Measurements from ENCODE around the gene NR2F2. TPM values are rescaled to one million over a fixed set of nuclear protein-coding genes. Genes with fewer than 3 reads are reported as not detected.

NR2F2 gene
- total and polyA plus RNA-seq, 2 experiments from 2014 or later = 0.63 to 1.2 TPM

- Histone ChIP-seq H3K9me3 (ENCODE audit: low read depth) (no peaks in the 10 kb centered on the region), H3K27me3 (peaks cover 100% of the 10 kb centered on the region), H3K4me3 (no peak overlapping the region), H3K27ac (no peak overlapping the region), H3K4me1 (ENCODE audit: low read depth) (peaks cover 7% of the 10 kb centered on the region), H3K36me3 (no peaks in the 10 kb centered on the region)
- DNase-seq (ENCODE audit: low read depth in 1 of 2, low spot score in 1 of 2) = no peak
- no peak for TF ChIP-seq CTCF (IDR thresholded peaks at IDR 0.05; ENCODE audit: low read depth, low read length)
These were observed 7.8 kb upstream of the NR2F2 start for GRCh38 chr15:96322536-96323318.

- Histone ChIP-seq H3K36me3 (no peaks in the 10 kb centered on the region), H3K4me3 (no peak overlapping the region), H3K27ac (no peak overlapping the region), H3K9me3 (ENCODE audit: low read depth) (no peaks in the 10 kb centered on the region), H3K27me3 (peaks cover 100% of the 10 kb centered on the region), H3K4me1 (ENCODE audit: low read depth) (peaks cover 7% of the 10 kb centered on the region)
- DNase-seq (ENCODE audit: low read depth in 1 of 2, low spot score in 1 of 2) = no peak
- TF ChIP-seq CTCF (IDR thresholded peaks at IDR 0.05; ENCODE audit: low read depth, low read length) = no peak
These were observed 7.0 kb upstream of the NR2F2 start for GRCh38 chr15:96323319-96324145.

- Histone ChIP-seq H3K27me3 (peaks cover 100% of the 10 kb centered on the region), H3K9me3 (ENCODE audit: low read depth) (no peaks in the 10 kb centered on the region), H3K36me3 (no peaks in the 10 kb centered on the region), H3K4me1 (ENCODE audit: low read depth) (peaks cover 7% of the 10 kb centered on the region), H3K4me3 (no peak overlapping the region), H3K27ac (no peak overlapping the region)
- DNase-seq (ENCODE audit: low read depth in 1 of 2, low spot score in 1 of 2) = no peak
- TF ChIP-seq CTCF (IDR thresholded peaks at IDR 0.05; ENCODE audit: low read depth, low read length) = no peak
These were observed 6.2 kb upstream of the NR2F2 start for GRCh38 chr15:96324192-96324895.

GRCh38 chr15:96324940-96325540, 5.5 kb upstream of the NR2F2 start:
- DNase-seq (ENCODE audit: low read depth in 1 of 2, low spot score in 1 of 2) = no peak
- Histone ChIP-seq H3K27ac (no peak overlapping the region), H3K27me3 (peaks cover 100% of the 10 kb centered on the region), H3K36me3 (no peaks in the 10 kb centered on the region), H3K4me3 (no peak overlapping the region), H3K9me3 (ENCODE audit: low read depth) (no peaks in the 10 kb centered on the region), H3K4me1 (ENCODE audit: low read depth) (peaks cover 7% of the 10 kb centered on the region)
- no peak for TF ChIP-seq CTCF (IDR thresholded peaks at IDR 0.05; ENCODE audit: low read depth, low read length)
